ENCODE results near the gene CHIC2. TPM values are rescaled to one million over a fixed set of nuclear protein-coding genes. Genes with fewer than 3 reads are reported as not detected.

Gene CHIC2
- total RNA-seq, 1 experiment from 2014 or later, result 8.2 TPM

DNA sequence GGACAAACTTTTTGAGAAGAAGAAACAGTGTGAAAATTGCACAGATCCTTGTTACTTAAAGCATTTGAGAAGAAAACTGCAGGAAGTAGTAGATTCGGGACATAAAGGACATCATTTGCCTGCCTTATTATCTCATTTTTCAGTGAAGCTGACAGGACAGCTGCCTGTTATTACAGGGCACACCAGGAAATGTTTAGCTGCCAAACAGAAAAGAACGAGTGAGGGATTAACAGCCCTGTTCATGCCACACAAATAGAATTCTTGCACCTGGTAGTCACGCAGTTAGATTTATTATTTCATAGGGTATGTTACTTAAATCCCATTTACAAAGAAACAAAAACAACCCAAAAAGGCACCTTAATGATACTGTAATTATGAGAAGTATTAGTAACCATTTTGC lies 100.6 kb downstream of the CHIC2 start:
- H2BK5ac ChIP-seq (ENCODE audit: insufficient read length, low read length), result no peak overlapping the region
- H2BK15ac ChIP-seq (ENCODE audit: low read depth, low read length), result no peak overlapping the region
- no peak overlapping the region for H3K4ac ChIP-seq (ENCODE audit: low read depth, low read length)
- H3K9me3 ChIP-seq (ENCODE audit: control insufficient read depth, low read depth, low read length), result no peaks in the 10 kb centered on the region
- no peak overlapping the region for H3K14ac ChIP-seq (ENCODE audit: insufficient read depth, low read length)
- Mint-ChIP-seq H3K27ac (no peak overlapping the region), H3K4me1 (peaks cover 15 to 33% of the 10 kb centered on the region in 2 experiments), H3K27me3 (ENCODE audit: low read depth) (peaks cover 26% of the 10 kb centered on the region), H3K36me3 (ENCODE audit: insufficient read depth in 1 of 3, low read depth in 3 of 3) (no peaks in the 10 kb centered on the region), H3K4me3 (no peak overlapping the region), H3K9me3 (no peaks in the 10 kb centered on the region)
- H2BK20ac ChIP-seq (ENCODE audit: low read depth, low read length, poor library complexity, severe bottlenecking), result no peak overlapping the region
- no peak overlapping the region for H3K56ac ChIP-seq (ENCODE audit: insufficient read length, low read depth, low read length)
- no peaks in the 10 kb centered on the region for H3K27me3 ChIP-seq (ENCODE audit: insufficient read depth, low read length)
- DNase-seq, result no peak
- H3K27ac ChIP-seq (ENCODE audit: insufficient read length, low read depth, low read length), result no peak overlapping the region
- H2BK12ac ChIP-seq (ENCODE audit: insufficient read length, low read depth, low read length), result no peak overlapping the region
- WGBS (ENCODE audit: extremely low coverage, insufficient read length, low lambda C conversion rate), result no CpG with 5 or more reads among the region's 3 CpGs
- no peak overlapping the region for H3K23ac ChIP-seq (ENCODE audit: insufficient read length, low read depth, low read length)
- no peaks in the 10 kb centered on the region; the same call in 1 of the 2 replicates for H3K4me1 ChIP-seq (ENCODE audit: insufficient read depth, low read length)
- H4K8ac ChIP-seq (replicated peaks; ENCODE audit: insufficient read length, low read depth, low read length), result no peak overlapping the region
- no peak overlapping the region for H3T11ph ChIP-seq (ENCODE audit: low read length)
- no peak overlapping the region for H3K4me2 ChIP-seq (ENCODE audit: insufficient read depth, insufficient read length, low read length)
- no peak overlapping the region for H2AFZ ChIP-seq (ENCODE audit: low read length)
- H4K20me1 ChIP-seq (ENCODE audit: control insufficient read depth, insufficient read depth, insufficient read length), result no peaks in the 10 kb centered on the region
- no peaks in the 10 kb centered on the region for H3K79me2 ChIP-seq (ENCODE audit: insufficient read depth, low read length)
- H2BK120ac ChIP-seq (ENCODE audit: low read depth, low read length, poor library complexity, severe bottlenecking), result no peak overlapping the region
- no peak overlapping the region for H3K9ac ChIP-seq (ENCODE audit: extremely low read depth, insufficient read length, low read length)
- no peak overlapping the region for H4K91ac ChIP-seq (ENCODE audit: insufficient read length, low read depth, low read length)
- TF ChIP-seq, protein P1, sequence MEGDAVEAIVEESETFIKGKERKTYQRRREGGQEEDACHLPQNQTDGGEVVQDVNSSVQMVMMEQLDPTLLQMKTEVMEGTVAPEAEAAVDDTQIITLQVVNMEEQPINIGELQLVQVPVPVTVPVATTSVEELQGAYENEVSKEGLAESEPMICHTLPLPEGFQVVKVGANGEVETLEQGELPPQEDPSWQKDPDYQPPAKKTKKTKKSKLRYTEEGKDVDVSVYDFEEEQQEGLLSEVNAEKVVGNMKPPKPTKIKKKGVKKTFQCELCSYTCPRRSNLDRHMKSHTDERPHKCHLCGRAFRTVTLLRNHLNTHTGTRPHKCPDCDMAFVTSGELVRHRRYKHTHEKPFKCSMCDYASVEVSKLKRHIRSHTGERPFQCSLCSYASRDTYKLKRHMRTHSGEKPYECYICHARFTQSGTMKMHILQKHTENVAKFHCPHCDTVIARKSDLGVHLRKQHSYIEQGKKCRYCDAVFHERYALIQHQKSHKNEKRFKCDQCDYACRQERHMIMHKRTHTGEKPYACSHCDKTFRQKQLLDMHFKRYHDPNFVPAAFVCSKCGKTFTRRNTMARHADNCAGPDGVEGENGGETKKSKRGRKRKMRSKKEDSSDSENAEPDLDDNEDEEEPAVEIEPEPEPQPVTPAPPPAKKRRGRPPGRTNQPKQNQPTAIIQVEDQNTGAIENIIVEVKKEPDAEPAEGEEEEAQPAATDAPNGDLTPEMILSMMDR (conservative IDR thresholded peaks at IDR 0.05), result no peak
- no peak overlapping the region for H4K5ac ChIP-seq (ENCODE audit: insufficient read length, low read depth, low read length)
- H3K18ac ChIP-seq (ENCODE audit: insufficient read length, low read depth, low read length), result no peak overlapping the region
- H2AK5ac ChIP-seq (ENCODE audit: insufficient read length, low read length), result no peak overlapping the region
- H3K79me1 ChIP-seq (ENCODE audit: insufficient read depth, low read depth, low read length, poor library complexity, severe bottlenecking), result no peaks in the 10 kb centered on the region
- no peaks in the 10 kb centered on the region for H3K23me2 ChIP-seq (ENCODE audit: insufficient read length, low read depth, low read length, poor library complexity, severe bottlenecking)
